H1 (cell line): ENCODE data around the gene WDR76. TPM values are rescaled to one million over a fixed set of nuclear protein-coding genes. Genes with fewer than 3 reads are reported as not detected.
"Not testable (repeated sequence)": the region's sequence is repeated elsewhere in the genome, so short reads cannot be mapped to it uniquely, and the experiment has no call there.

ENCODE experiments used
- CTCF ChIA-PET: fragments of 300-600 bp; sonication (Branson Sonifier 250); formaldehyde crosslinking; loops from one replicate; lab custom pipeline; 2021; ENCODE audit not compliant: partially characterized antibody; lab: Charles Lee
- POLR2A ChIA-PET: fragments of 300-600 bp; sonication (Branson Sonifier 250); formaldehyde crosslinking; loops from one replicate; lab custom pipeline; 2021; ENCODE audit warnings: inconsistent platforms; ENCODE audit not compliant: partially characterized antibody; lab: Charles Lee
- DNase-seq, 2 experiments: peaks; one replicate each; pipeline versions ENCODE4 v3.0.0 to v3.0.0-alpha.2; 2010 to 2022; ENCODE audit warnings: low spot score in 2 of 2, low read depth in 1 of 2, mixed read lengths in 1 of 2
- FAIRE-seq: peaks from 2 replicates; lab custom pipeline; 2011; peaks lifted over from hg19 to GRCh38; lab: Jason Lieb, UNC
- H2AFZ ChIP-seq: 2 replicates; pipeline ENCODE4 v1.8.1; 2012; ENCODE audit warnings: low read length, inconsistent platforms
- H2AK5ac ChIP-seq: 2 replicates; pipeline ENCODE4 v1.6.1; 2013; ENCODE audit warnings: low read depth, low read length
- H2BK120ac ChIP-seq: replicated peaks from 2 replicates; pipeline ENCODE3; 2013; ENCODE audit warnings: low read depth, low read length, inconsistent platforms
- H2BK12ac ChIP-seq: 2 replicates; pipeline ENCODE4 v1.6.1; 2013; ENCODE audit warnings: low read depth, low read length
- H2BK15ac ChIP-seq: 2 replicates; pipeline ENCODE4 v1.6.1; 2013; ENCODE audit warnings: low read length
- H2BK20ac ChIP-seq: 2 replicates; pipeline ENCODE4 v1.6.1; 2013; ENCODE audit warnings: low read length
- H2BK5ac ChIP-seq: 2 replicates; pipeline ENCODE4 v1.6.1; 2013; ENCODE audit warnings: low read depth, low read length
- H3K14ac ChIP-seq: 2 replicates; pipeline ENCODE4 v1.6.1; 2013; ENCODE audit warnings: inconsistent platforms; ENCODE audit not compliant: insufficient read length
- H3K18ac ChIP-seq: 2 replicates; pipeline ENCODE4 v1.6.1; 2013; ENCODE audit warnings: low read length; ENCODE audit errors: extremely low read depth
- H3K23ac ChIP-seq: 2 replicates; pipeline ENCODE4 v1.6.1; 2013; ENCODE audit warnings: inconsistent platforms; ENCODE audit not compliant: insufficient read length
- H3K23me2 ChIP-seq: 2 replicates; pipeline ENCODE4 v1.6.1; 2013; ENCODE audit warnings: low read depth, low read length
- H3K27ac ChIP-seq: 2 replicates; pipeline ENCODE4 v1.6.1; 2011; ENCODE audit warnings: low read depth, low read length, inconsistent platforms
- H3K27me3 ChIP-seq, 4 experiments: replicated peaks in 1 of 4; 1 replicate in 1 of 4; 2 replicates in 3 of 4; pipeline versions ENCODE4 v1.6.1 to v1.8.1; 2011 to 2013; ENCODE audit warnings: low read length in 3 of 4, mild to moderate bottlenecking in 3 of 4, inconsistent platforms in 2 of 4, mixed read lengths in 2 of 4, moderate library complexity in 1 of 4; ENCODE audit not compliant: control insufficient read depth in 3 of 4, insufficient read depth in 3 of 4; ENCODE audit errors: extremely low read depth in 1 of 4
- H3K36me3 ChIP-seq, 4 experiments: 2 replicates each; pipeline versions ENCODE4 v1.6.1 to v1.8.1; 2011 to 2013; ENCODE audit warnings: mild to moderate bottlenecking in 4 of 4, low read length in 3 of 4, moderate library complexity in 2 of 4, control low read depth in 1 of 4, inconsistent platforms in 1 of 4; ENCODE audit not compliant: insufficient read depth in 4 of 4, control insufficient read depth in 2 of 4
- H3K4ac ChIP-seq: replicated peaks from 2 replicates; pipeline ENCODE3; 2013; ENCODE audit warnings: low read length, low read depth, mixed read lengths, inconsistent platforms; ENCODE audit not compliant: insufficient read length
- H3K4me1 ChIP-seq, 4 experiments: replicated peaks in 1 of 4; 1 replicate in 1 of 4; 2 replicates in 3 of 4; pipeline versions ENCODE4 v1.6.1 to v1.8.1; 2011 to 2013; ENCODE audit warnings: low read length in 3 of 4, inconsistent platforms in 2 of 4, mixed read lengths in 1 of 4; ENCODE audit not compliant: insufficient read depth in 4 of 4, control insufficient read depth in 3 of 4
- H3K4me2 ChIP-seq, 2 experiments: 2 replicates each; pipeline versions ENCODE4 v1.6.1 to v1.8.1; 2011 to 2013; ENCODE audit warnings: low read depth in 2 of 2, low read length in 2 of 2, control low read depth in 1 of 2, inconsistent platforms in 1 of 2, mild to moderate bottlenecking in 1 of 2; ENCODE audit not compliant: insufficient read depth in 1 of 2
- H3K4me3 ChIP-seq, 4 experiments: fragments of 200-600, 300-600 bp in 1 of 4; sonication (generic), shearing (Covaris generic), sonication (Bioruptor Twin) in 1 of 4; 2 replicates each; pipeline versions ENCODE4 v1.5.1 to v1.8.1; 2011 to 2016; ENCODE audit warnings: low read length in 4 of 4, low read depth in 3 of 4, control low read depth in 2 of 4, inconsistent platforms in 2 of 4, mild to moderate bottlenecking in 2 of 4, mixed read lengths in 1 of 4, moderate library complexity in 1 of 4; ENCODE audit not compliant: insufficient read depth in 2 of 4; ENCODE audit errors: extremely low read depth in 1 of 4
- H3K56ac ChIP-seq: replicated peaks from 2 replicates; pipeline ENCODE3; 2013; ENCODE audit warnings: low read depth, mild to moderate bottlenecking, mixed read lengths, low read length, inconsistent platforms; ENCODE audit not compliant: insufficient read length
- H3K79me1 ChIP-seq: 2 replicates; pipeline ENCODE4 v1.6.1; 2013; ENCODE audit warnings: low read depth, low read length, control low read depth
- H3K79me2 ChIP-seq, 2 experiments: 2 replicates each; pipeline versions ENCODE4 v1.6.1 to v1.8.1; 2012 to 2013; ENCODE audit warnings: low read length in 2 of 2, mild to moderate bottlenecking in 2 of 2, inconsistent platforms in 1 of 2; ENCODE audit not compliant: insufficient read depth in 2 of 2, control insufficient read depth in 1 of 2
- H3K9ac ChIP-seq, 4 experiments: replicated peaks in 1 of 4; 1 replicate in 1 of 4; 2 replicates in 3 of 4; pipeline versions ENCODE4 v1.6.1 to v1.8.1; 2011 to 2013; ENCODE audit warnings: low read depth in 3 of 4, low read length in 3 of 4, control low read depth in 2 of 4, mild to moderate bottlenecking in 2 of 4, moderate library complexity in 2 of 4, inconsistent platforms in 1 of 4; ENCODE audit errors: extremely low read depth in 1 of 4
- H3K9me3 ChIP-seq, 2 experiments: 2 replicates each; pipeline versions ENCODE4 v1.6.1 to v1.8.1; 2012 to 2013; ENCODE audit warnings: mild to moderate bottlenecking in 2 of 2, moderate library complexity in 2 of 2, control low read depth in 1 of 2, inconsistent platforms in 1 of 2, low read depth in 1 of 2, low read length in 1 of 2, mixed read lengths in 1 of 2; ENCODE audit not compliant: insufficient read depth in 2 of 2
- H4K20me1 ChIP-seq, 2 experiments: replicated peaks in 1 of 2; 2 replicates each; pipeline versions ENCODE3 to v1.8.1; 2011 to 2013; ENCODE audit warnings: inconsistent platforms in 2 of 2, low read length in 2 of 2, mild to moderate bottlenecking in 1 of 2; ENCODE audit not compliant: insufficient read depth in 2 of 2, control insufficient read depth in 1 of 2
- H4K5ac ChIP-seq: 2 replicates; pipeline ENCODE4 v1.6.1; 2013; ENCODE audit warnings: low read length, low read depth, mixed read lengths, inconsistent platforms; ENCODE audit not compliant: insufficient read length
- H4K8ac ChIP-seq: 2 replicates; pipeline ENCODE4 v1.8.0; 2013; ENCODE audit warnings: mild to moderate bottlenecking, moderate library complexity, low read length, inconsistent platforms; ENCODE audit not compliant: insufficient read depth; ENCODE audit errors: extremely low read depth
- H4K91ac ChIP-seq: replicated peaks from 2 replicates; pipeline ENCODE3; 2013; ENCODE audit warnings: low read length, mixed read lengths, inconsistent platforms; ENCODE audit not compliant: insufficient read length
- WGBS, 2 experiments: shearing (Covaris generic) in 1 of 2; methylation state at CpG; one replicate each; pipeline versions ENCODE4 v1.1.6 to v1.1.7; 2013 to 2015; ENCODE audit warnings: low lambda C conversion rate in 2 of 2, mixed read lengths in 2 of 2, inconsistent platforms in 1 of 2, low coverage in 1 of 2, missing lambda C conversion rate in 1 of 2; ENCODE audit not compliant: insufficient replicate concordance in 2 of 2, insufficient coverage in 1 of 2, insufficient read length in 1 of 2; ENCODE audit errors: extremely low coverage in 1 of 2, missing lambda C conversion rate in 1 of 2; 5-methylcytosine and 5-hydroxymethylcytosine counted together
- polyA plus RNA-seq, 7 experiments: library from polyadenylated mRNA; depleted of rRNA in 3 of 7; stranded (reverse) in 5 of 7; unstranded in 2 of 7; fragments of >200 nt in 5 of 7; fragments of 200-250 nt in 2 of 7; gene quantifications; 1 replicate in 5 of 7; 2 replicates in 1 of 7; 4 replicates in 1 of 7; pipeline versions ENCODE4 v1.2.1 to v1.2.3, GENCODE V29; 2011 to 2013; ENCODE audit warnings: missing spikeins in 2 of 7, mixed read lengths in 2 of 7
- total RNA-seq: library from RNA; stranded (reverse); fragmentation: NEBNext Ultra II Directional; extraction: Animal tissue kit (Norgen Biotek cat#: 25700); gene quantifications from 2 replicates; pipeline ENCODE4 v1.2.1, GENCODE V29; 2021

WDR76 gene
- total and polyA plus RNA-seq, 2 of the 8 experiments (the other 6 are each of a cell fraction or from before 2014, with no cell fraction given), result 4.1 to 18.9 TPM

- H3K23ac ChIP-seq, H3K27me3 ChIP-seq, H2BK20ac ChIP-seq, H3K14ac ChIP-seq, H4K5ac ChIP-seq, H2BK15ac ChIP-seq, DNase-seq, H3K79me2 ChIP-seq, H2BK5ac ChIP-seq, H3K4ac ChIP-seq, H2BK120ac ChIP-seq, H3K4me2 ChIP-seq, H3K27ac ChIP-seq, H3K36me3 ChIP-seq, H3K79me1 ChIP-seq, H2BK12ac ChIP-seq, H3K9ac ChIP-seq, H3K9me3 ChIP-seq, H3K4me1 ChIP-seq, H3K18ac ChIP-seq, H4K91ac ChIP-seq, H4K20me1 ChIP-seq, H2AK5ac ChIP-seq, H4K8ac ChIP-seq, FAIRE-seq, H3K23me2 ChIP-seq, H3K4me3 ChIP-seq, H2AFZ ChIP-seq, H3K56ac ChIP-seq: not testable (repeated sequence)
- ChIA-PET CTCF (interaction anchor here (1.2 kb wide), 1 partner anchor 316 kb away, joined by 3 read pairs; no protein-coding TSS in a partner anchor), POLR2A (interaction anchor here (0.7 to 1.3 kb wide), 4 partner anchors 10 to 54 kb away, joined by 3 to 4 read pairs (median 4); no protein-coding TSS in a partner anchor)
- WGBS, 2 experiments, result 91% methylated on average over 9 of the region's 9 CpGs; no CpG with 5 or more reads in 1 of the 2 experiments
Observed at GRCh38 chr15:43830691-43831275, 4.0 kb downstream of the WDR76 start.
